Medulla oblongata (tissue), 1 donor: ENCODE data around the gene PSMA3.

Source experiments
- DNase-seq: peaks from one replicate; pipeline ENCODE4 v3.0.0-alpha.2; 2015; ENCODE audit errors: extremely low spot score

PSMA3 gene

GRCh38 chr14:58298477-58299400 is 54.1 kb downstream of the PSMA3 start, which contains the start of gene ARID4A:
TSS of gene ARID4A (plus strand) at chr14:58298555. CDS start at chr14:58299855, 1,300 bp downstream.
- peak; percentile 36 for DNase-seq

GRCh38 chr14:58299401-58300330 is 55.0 kb downstream of the PSMA3 start:
- peak; percentile 47 for DNase-seq

GRCh38 chr14:58301416-58301815 is 56.8 kb downstream of the PSMA3 start:
- DNase-seq: no peak

GRCh38 chr14:58305730-58306129 is 61.1 kb downstream of the PSMA3 start:
- DNase-seq: no peak

- no peak for DNase-seq
Observed at GRCh38 chr14:58307597-58308316, 63.1 kb downstream of the PSMA3 start.

- no peak for DNase-seq
Observed at GRCh38 chr14:58309086-58309485, 64.4 kb downstream of the PSMA3 start.

- no peak for DNase-seq
Observed at GRCh38 chr14:58313699-58314098, 69.1 kb downstream of the PSMA3 start.

GRCh38 chr14:58315606-58316005 is 71.0 kb downstream of the PSMA3 start:
- no peak for DNase-seq
